GM18517 (cell line): ENCODE measurements around the gene CEMIP.

Source experiments
- ATAC-seq: cut with Tn5 transposase; IDR thresholded peaks from one replicate; pipeline ENCODE4 v1.9.1; 2021; ENCODE audit warnings: mild to moderate bottlenecking, moderate library complexity; ENCODE audit not compliant: unreplicated experiment

Gene CEMIP

DNA sequence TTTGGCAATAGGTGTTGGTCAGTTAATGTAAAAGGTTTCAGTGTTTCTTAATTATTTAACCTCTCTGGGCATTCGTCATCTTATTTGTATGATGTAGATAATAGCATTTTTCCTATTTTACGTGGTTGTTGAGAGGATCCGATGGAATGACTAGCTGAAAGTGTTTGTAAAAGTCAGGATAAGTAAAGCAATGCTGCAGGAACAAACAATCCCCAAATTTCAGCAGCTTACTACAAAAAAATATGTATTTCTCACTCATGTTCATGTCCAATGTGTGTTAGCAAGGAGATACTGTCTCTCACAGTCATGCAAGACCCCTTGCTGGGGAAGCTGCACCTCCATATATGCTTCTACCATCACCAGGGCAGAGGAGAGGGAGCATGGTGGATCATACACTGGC, 38.7 kb downstream of the CEMIP start:
- ATAC-seq: no peak

- ATAC-seq: no peak
Measured at GRCh38 chr15:80819001-80819400, 39.8 kb downstream of the CEMIP start.

- ATAC-seq: no peak
Measured at GRCh38 chr15:80820092-80820491, 40.9 kb downstream of the CEMIP start.

DNA sequence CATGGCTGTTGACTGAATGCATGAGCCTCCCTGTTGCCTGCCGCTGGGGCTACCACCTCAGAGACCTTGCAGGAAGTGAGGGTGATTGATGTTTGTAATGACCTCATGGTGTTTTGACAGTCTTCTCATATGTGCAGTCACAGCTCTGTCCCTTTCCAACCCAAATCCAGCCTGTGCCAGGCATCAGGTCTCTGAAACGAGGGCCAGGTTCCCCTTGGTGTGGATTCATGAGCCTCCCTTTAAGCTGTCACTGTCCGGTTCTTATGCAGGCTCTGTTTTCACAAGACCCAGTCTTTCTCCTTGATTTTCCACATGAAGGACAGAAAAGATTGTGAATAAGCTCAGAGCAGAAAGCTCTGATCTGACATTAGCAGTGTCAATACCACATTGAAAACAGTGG, 43.1 kb downstream of the CEMIP start:
- ATAC-seq: no peak

GRCh38 chr15:80822676-80823075, 43.5 kb downstream of the CEMIP start:
- no peak for ATAC-seq

DNA sequence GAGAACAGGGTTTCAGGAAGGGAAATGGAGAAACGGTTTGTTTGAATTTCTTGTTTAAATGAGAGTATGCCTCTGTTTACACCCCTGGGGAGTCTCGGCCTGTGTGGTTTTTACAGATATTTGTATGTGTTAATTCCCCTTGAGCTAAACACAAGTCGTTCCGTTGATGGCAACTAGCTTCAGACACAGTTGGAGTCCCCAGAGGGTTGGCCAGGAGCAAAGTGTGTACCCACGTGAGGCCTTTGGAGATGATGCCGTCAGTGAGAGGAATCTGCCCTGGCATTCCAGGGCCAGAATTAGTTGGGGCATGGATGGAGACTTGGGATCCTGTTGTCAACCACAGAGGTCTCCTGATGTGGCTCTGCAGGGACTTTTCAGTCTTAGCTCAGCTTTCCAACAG, 44.0 kb downstream of the CEMIP start:
- ATAC-seq: no peak

DNA sequence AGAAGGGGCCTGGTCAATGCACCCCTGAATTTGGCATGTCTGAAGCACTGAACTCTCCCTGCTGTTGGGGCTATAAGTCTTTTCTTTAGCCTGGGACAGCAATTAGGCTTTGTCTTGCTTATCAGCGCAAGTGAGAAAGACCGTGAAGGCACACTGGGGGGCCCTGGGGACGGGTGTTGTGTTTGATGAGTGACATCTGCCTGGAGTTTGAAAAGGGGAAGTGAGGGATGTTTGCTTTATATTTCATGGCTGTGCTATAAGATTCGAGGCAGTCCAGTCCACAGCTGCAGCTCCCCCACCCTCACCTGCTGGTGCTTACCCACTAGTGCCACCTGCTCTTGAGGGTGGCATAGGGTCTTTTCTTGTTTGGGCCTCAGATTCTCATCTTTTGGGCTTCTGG, 44.8 kb downstream of the CEMIP start:
- ATAC-seq: no peak

- ATAC-seq: no peak
Measured at GRCh38 chr15:80825361-80826030, 46.3 kb downstream of the CEMIP start.

- ATAC-seq: no peak
Measured at GRCh38 chr15:80828796-80829195, 49.6 kb downstream of the CEMIP start.

DNA sequence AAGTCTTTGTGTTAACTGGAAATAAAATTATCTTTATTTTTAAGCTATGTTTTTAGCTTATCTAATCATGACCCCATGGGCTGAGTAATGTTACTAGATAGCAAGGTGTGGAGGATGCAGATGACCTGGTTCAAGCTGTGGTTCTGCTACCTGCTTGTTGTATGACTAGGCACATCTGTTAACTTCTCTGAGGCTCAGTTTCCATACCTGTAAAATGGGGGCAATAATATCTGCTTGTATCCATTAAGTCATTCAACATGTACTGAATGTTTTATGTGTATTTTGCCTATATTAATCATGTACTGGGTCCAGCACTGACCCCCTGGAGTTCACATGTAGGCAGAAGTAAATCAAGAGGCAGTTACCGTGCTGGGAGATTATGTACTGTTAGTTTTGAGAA, 51.5 kb downstream of the CEMIP start:
- no peak for ATAC-seq

DNA sequence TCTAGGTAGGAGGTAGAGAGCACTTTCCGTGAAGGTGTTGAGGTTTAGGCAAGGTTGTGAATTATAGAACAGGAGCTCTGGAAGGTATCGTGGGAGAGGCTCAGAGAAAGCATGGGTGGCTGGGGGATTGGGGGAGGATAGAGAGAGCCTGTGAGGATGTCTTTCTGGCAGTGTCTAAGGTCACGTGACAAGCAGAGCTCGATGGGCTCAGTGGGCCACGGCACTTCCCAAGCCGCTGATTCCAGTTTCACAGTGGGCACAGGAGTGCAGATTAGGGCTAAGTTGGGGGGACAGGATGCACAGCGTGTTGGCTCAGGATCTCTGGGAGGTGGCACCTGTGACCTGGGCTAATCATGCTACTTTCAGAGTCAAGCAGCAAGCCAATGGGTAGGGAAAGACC, 52.0 kb downstream of the CEMIP start:
- ATAC-seq: no peak

DNA sequence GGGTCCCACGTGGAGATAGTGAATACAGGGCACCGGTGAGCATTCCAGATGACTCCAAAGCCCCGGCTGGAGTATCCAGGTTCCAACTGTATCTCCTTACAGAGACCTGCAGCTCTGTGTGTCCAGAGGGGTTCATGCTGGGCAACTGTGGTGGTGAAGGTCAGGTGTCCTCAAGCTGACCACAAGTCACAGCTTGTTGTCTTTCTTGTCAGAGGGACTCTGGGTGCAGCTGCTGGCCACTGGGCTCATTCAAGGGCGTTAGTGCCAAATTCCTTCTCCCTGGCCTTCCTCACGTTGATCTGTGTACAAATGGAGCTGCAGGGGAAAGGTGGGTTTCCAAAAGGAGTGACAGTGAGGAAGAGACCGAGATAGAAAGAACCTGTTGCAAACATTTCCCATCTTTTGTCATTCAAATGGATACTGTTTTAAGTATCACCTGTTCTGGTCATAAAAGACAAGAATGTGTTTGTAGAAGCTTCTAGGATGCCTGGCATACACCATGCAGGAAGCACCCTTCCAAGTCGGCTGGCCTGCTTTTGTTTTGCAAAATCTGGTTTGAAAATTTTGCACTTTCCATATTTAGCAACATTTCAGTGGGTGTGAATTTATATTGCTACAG, 52.5 kb downstream of the CEMIP start:
- no peak for ATAC-seq

DNA sequence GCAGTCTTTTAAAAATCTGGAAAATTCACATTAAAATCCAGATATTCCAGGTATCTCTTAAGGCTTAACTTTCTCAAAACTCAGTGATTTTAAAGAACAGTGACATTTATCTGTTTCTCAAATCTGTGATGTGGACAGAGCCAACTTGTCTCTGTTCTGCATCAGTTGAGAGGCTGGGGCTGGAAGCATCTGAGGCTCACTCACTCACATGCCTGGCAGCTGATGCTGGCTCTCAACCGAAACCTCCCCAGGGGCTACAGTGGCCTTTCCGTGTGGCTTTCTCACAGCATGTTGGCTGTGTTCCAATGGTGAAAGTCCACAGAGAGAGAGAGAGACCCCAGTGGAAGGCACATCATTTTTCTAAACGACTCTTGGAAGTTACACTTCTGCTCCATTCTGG, 53.5 kb downstream of the CEMIP start:
- ATAC-seq: no peak

DNA sequence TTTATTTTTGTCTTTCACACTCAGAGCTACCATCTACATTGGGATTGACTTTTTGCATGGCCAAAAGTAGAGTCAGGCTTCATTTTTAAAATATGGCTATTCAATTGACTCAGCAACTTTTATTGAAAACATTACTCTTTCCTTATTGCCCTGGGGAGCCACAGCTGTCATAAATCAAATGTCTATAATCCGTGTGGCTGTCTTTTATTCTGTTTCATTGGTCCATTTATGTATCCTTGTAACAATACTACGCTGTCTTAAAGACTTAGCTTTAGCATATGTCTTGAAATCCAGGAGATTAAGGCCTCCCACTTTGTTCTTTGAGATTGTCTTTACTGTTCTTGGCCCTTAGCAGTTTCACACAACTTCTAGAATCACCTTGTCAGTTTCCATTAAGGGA, 55.2 kb downstream of the CEMIP start:
- ATAC-seq: no peak

DNA sequence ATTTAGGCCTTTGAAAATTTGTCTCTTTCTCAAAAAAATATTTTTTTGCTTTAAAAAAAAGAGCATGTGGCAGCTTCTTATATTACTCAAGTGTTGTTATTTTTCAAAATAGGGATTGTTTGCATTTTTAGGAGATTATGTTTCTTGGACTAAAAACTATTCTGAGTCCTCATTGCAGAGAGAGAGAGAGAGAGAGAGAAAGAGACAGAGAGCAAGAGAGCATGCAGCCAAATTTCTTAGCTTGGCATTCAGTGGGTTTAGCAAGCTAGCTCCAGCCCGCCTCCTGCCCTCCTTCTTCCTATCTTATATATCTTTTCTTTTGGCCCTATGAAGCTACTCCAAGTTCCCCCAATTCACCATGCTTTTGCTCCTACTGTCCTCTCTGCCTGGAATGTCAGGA, 55.7 kb downstream of the CEMIP start:
- no peak for ATAC-seq

DNA sequence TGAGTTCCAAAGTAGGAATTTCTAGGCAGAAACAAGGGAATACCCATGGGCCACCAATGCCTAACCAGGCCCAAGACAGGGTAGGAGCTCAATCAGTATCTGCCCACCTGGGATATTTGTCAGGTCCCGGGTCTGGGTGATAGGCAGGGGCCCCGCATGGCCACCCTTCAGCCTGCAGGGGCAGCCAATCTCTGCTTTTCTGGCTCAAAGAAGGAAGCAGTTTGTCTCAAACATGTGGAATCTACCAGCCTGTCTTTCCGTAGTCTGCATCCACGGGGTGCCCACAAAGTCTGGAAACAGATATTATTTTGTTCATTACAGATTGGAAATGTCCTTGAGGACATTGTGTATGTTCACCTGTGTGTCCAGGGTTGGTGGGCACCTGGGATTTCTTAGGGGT, 56.2 kb downstream of the CEMIP start:
- no peak for ATAC-seq

DNA sequence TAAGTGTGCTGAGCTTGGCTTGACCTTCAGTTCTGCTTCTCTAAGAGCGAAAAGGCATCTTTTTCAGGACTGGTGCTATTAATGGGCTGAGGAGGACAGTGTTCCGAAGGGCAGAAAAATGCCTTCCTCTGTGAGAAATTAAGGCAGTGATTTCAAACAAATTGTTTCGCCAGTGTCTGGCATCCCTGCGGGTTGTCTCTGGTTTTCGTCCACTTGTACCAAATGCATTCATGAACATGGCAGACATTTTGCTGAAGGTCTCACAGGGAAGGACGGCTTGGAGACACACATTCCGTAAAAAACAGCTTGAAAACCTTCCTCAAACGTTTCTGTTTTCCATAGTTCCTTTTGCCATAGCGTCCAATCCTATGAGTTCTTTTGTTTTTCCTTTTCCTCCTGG, 57.1 kb downstream of the CEMIP start:
- ATAC-seq: no peak

DNA sequence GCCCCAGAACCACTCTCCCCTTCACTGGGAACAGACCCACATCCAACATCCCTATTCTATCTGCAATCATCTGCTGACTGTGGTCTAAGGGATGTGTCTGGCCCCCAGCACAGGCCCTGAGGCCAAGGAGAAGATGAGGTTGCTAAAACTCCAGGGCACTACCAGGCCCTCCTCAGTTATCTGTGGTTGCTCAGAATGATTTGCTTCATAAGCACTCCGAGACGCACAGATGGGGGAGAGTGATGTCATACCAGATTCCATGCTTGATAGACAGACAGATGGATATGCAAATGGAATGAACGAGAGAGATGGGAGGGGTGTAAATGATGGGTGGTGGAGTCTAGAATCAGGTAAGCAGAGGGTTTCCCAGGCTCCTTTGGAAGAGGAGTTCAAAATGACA, 57.8 kb downstream of the CEMIP start:
- no peak for ATAC-seq

- no peak for ATAC-seq
Measured at GRCh38 chr15:80838012-80838411, 58.8 kb downstream of the CEMIP start.

DNA sequence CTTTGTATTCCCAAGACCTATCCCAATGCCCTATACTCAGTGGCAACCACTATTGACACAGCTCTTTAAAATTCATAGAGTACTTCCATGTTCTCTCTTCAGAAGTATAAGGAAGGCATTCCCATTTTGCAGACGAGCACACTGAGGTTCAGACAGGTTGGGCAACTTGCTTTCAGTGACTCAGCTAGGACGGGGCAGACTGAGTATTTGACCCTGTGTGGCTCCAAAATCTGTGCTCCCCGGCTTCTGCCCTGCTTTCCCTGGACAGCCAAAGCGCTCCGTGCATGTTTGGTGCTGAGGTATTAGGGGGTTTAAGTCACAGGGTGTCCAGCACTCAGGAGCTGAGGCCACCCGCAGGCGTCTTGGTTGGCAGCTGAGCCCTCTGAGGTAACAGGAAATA, 59.5 kb downstream of the CEMIP start:
- ATAC-seq: no peak

DNA sequence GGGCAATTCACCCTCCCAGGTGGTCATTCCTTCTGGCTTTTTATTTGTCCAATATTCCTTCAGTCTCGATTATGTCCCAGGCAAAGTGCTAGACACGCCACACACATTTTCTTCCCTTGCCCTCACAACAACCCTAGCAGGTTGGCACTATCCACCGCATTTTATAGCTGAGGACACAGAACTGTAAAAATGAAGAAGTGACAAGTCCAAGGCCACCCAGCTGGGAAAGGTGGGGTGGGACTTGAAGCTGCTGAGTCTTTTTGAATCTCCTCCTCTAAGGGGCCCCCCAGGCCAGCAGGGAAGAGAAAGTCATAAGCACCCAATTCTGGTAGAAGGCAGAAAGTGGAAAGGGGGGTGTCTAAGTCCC, 60.6 kb downstream of the CEMIP start:
- no peak for ATAC-seq

DNA sequence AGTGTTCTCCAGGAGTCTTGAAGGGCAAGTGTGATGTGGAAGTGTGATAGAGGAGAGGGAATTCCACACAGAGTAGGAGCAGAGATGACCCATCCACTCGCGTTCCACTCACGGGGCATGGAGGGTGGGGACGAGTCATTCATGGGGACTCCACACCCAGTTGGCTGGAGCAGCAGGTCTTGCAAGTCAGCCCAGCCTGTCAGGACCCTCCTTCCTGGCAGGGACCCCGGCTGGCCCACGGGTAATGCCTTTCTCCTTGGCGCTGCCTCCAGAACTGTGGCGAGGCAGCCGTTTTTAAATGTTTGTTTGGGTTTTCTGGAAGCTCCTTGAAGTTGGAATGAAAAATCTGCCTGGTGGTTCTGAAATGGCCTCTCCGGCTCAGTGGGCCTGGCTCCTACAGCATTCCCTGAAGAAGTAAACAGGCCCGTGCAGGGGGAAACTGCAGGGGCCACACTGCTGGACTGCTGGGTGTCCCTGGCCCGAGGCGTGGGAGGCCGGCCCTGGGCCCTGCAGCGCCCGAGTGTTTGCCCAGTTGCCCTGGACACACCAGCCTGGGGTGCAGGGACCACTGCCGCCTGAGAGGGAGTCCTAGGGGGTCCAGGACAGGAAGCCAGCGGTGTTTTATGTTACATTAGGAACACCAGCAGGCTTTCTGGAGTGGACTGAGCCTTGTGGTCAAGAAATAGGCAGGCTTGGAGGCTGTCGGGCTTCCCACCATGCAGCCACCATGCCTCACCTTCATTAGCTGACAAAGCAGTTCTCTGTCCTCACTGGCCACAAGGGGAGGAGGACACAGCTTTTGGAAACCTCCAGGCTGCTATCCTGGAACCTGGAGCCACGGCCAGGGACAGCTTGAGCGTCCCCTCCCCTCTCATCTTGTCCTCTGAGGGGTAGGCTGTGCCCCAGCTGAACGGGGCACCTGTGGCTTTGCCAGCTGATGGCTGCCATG, 61.3 kb downstream of the CEMIP start:
- ATAC-seq: no peak
